GM23338 (cell line): ENCODE data around the gene NGFR. TPM values are rescaled to one million over a fixed set of nuclear protein-coding genes. Genes with fewer than 3 reads are reported as not detected.

ENCODE experiments used
- ATAC-seq: fragments of 200-7000 bp; cut with Tn5 transposase; 3 replicates; pipeline ENCODE4 v1.9.1; 2020
- DNase-seq: peaks from one replicate; pipeline ENCODE4 v3.0.0-alpha.2; 2015; ENCODE audit warnings: low spot score
- H2AFZ ChIP-seq: fragments of 200-600 bp; sonication (generic); 2 replicates; pipeline ENCODE4 v1.8.0; 2016; ENCODE audit warnings: antibody characterized with exemption, mild to moderate bottlenecking, moderate library complexity
- H3F3A ChIP-seq: fragments of 200-600 bp; sonication (generic); replicated peaks from 2 replicates; pipeline ENCODE4 v1.8.0; 2017; ENCODE audit warnings: antibody characterized with exemption, mixed run types, low read depth
- H3K27ac ChIP-seq: fragments of 200-600 bp; sonication (generic); 2 replicates; pipeline ENCODE4 v1.6.1; 2016; ENCODE audit warnings: low read depth
- H3K27me3 ChIP-seq: fragments of 200-600 bp; sonication (generic); 2 replicates; pipeline ENCODE4 v1.8.0; 2016; ENCODE audit warnings: mild to moderate bottlenecking, mixed run types, moderate library complexity; ENCODE audit not compliant: insufficient read depth
- H3K36me3 ChIP-seq: fragments of 200-600 bp; sonication (generic); 2 replicates; pipeline ENCODE4 v1.8.0; 2016; ENCODE audit warnings: mild to moderate bottlenecking; ENCODE audit not compliant: insufficient read depth
- H3K4me1 ChIP-seq: fragments of 200-600 bp; sonication (generic); 2 replicates; pipeline ENCODE4 v1.8.0; 2016; ENCODE audit warnings: mild to moderate bottlenecking, moderate library complexity; ENCODE audit not compliant: insufficient read depth
- H3K4me2 ChIP-seq: fragments of 200-600 bp; sonication (generic); 2 replicates; pipeline ENCODE4 v1.7.1; 2017; ENCODE audit warnings: mixed run types
- H3K4me3 ChIP-seq: fragments of 200-600 bp; sonication (generic); 2 replicates; pipeline ENCODE4 v1.6.1; 2016; ENCODE audit warnings: mixed run types
- H3K79me2 ChIP-seq: fragments of 200-600 bp; sonication (generic); replicated peaks from 2 replicates; pipeline ENCODE4 v1.8.0; 2017; ENCODE audit warnings: mild to moderate bottlenecking; ENCODE audit not compliant: insufficient read depth
- H3K9me2 ChIP-seq: fragments of 200-600 bp; sonication (generic); 2 replicates; pipeline ENCODE4 v1.8.0; 2017; ENCODE audit not compliant: insufficient read depth
- H4K20me1 ChIP-seq: fragments of 200-600 bp; sonication (generic); replicated peaks from 2 replicates; pipeline ENCODE4 v1.8.0; 2017; ENCODE audit warnings: mild to moderate bottlenecking; ENCODE audit not compliant: insufficient read depth
- H3K27ac Mint-ChIP-seq: 2 replicates; pipeline ENCODE4 v1.8.0; 2020; ENCODE audit warnings: inconsistent platforms, mild to moderate bottlenecking, moderate library complexity, mixed read lengths
- H3K27me3 Mint-ChIP-seq: 3 replicates; pipeline ENCODE4 v1.8.0; 2022; ENCODE audit warnings: low read depth, mild to moderate bottlenecking, moderate library complexity, mixed read lengths, inconsistent platforms; ENCODE audit not compliant: insufficient read depth, poor library complexity
- H3K36me3 Mint-ChIP-seq: 3 replicates; pipeline ENCODE4 v1.8.0; 2021; ENCODE audit warnings: low read depth, mild to moderate bottlenecking, inconsistent platforms, moderate library complexity, mixed read lengths
- H3K4me1 Mint-ChIP-seq: 3 replicates; pipeline ENCODE4 v1.8.0; 2020; ENCODE audit warnings: mild to moderate bottlenecking, inconsistent platforms, mixed read lengths
- H3K4me3 Mint-ChIP-seq: 3 replicates; pipeline ENCODE4 v1.8.0; 2021; ENCODE audit warnings: moderate library complexity, mild to moderate bottlenecking, inconsistent platforms, mixed read lengths
- H3K9me3 Mint-ChIP-seq: 3 replicates; pipeline ENCODE4 v1.8.0; 2020; ENCODE audit warnings: moderate library complexity, mild to moderate bottlenecking, inconsistent platforms, mixed read lengths
- CREB1 ChIP-seq: fragments of 250-450 bp; sonication (Bioruptor Pico); IDR thresholded peaks from 2 replicates; pipeline ENCODE4 v1.5.0; 2020; ENCODE audit warnings: low read depth, mild to moderate bottlenecking, moderate library complexity
- CTCF ChIP-seq, 2 experiments: fragments of 200-600 bp in 1 of 2; sonication (generic) in 1 of 2; conservative IDR thresholded peaks; 2 replicates each; pipeline versions ENCODE4 v1.5.1 to v1.6.1; 2016 to 2017; ENCODE audit warnings: antibody characterized with exemption in 2 of 2, low read depth in 2 of 2, mild to moderate bottlenecking in 2 of 2, moderate library complexity in 1 of 2
- ETS1 ChIP-seq: IDR thresholded peaks from 2 replicates; pipeline ENCODE4 v1.6.1; 2016; ENCODE audit warnings: antibody characterized with exemption
- EZH2 ChIP-seq: fragments of 200-600 bp; sonication (generic); IDR thresholded peaks from one replicate; pipeline ENCODE4 v1.8.0; 2017; ENCODE audit warnings: antibody characterized with exemption, mild to moderate bottlenecking, low read depth; ENCODE audit not compliant: unreplicated experiment
- EZH2phosphoT487 ChIP-seq: fragments of 200-600 bp; sonication (generic); IDR thresholded peaks from one replicate; pipeline ENCODE4 v1.8.1; 2018; ENCODE audit warnings: antibody characterized with exemption; ENCODE audit not compliant: unreplicated experiment
- JUNB ChIP-seq: IDR thresholded peaks from one replicate; pipeline ENCODE4 v1.6.1; 2016; ENCODE audit warnings: antibody characterized with exemption; ENCODE audit not compliant: unreplicated experiment
- NANOG ChIP-seq: IDR thresholded peaks from 2 replicates; pipeline ENCODE4 v1.6.1; 2016; ENCODE audit warnings: antibody characterized with exemption, borderline replicate concordance
- POLR2AphosphoS5 ChIP-seq: IDR thresholded peaks from 2 replicates; pipeline ENCODE4 v1.6.1; 2016; ENCODE audit warnings: antibody characterized with exemption, low read depth
- REST ChIP-seq: IDR thresholded peaks from one replicate; pipeline ENCODE4 v1.6.1; 2018; ENCODE audit warnings: antibody characterized with exemption; ENCODE audit not compliant: unreplicated experiment
- STAT1 ChIP-seq: IDR thresholded peaks from one replicate; pipeline ENCODE4 v1.6.1; 2016; ENCODE audit warnings: antibody characterized with exemption; ENCODE audit not compliant: unreplicated experiment
- ZNF114 ChIP-seq: fragments of 250-450 bp; sonication (Bioruptor Pico); IDR thresholded peaks from 2 replicates; pipeline ENCODE4 v1.5.0; 2020; ENCODE audit warnings: mild to moderate bottlenecking, moderate library complexity
- ZNF331 ChIP-seq: fragments of 250-450 bp; sonication (Bioruptor Pico); IDR thresholded peaks from 2 replicates; pipeline ENCODE4 v1.5.0; 2020; ENCODE audit warnings: low read depth, mild to moderate bottlenecking, moderate library complexity
- ZNF462 ChIP-seq: fragments of 250-450 bp; sonication (Bioruptor Pico); IDR thresholded peaks from 2 replicates; pipeline ENCODE4 v1.5.0; 2020; ENCODE audit warnings: mild to moderate bottlenecking, moderate library complexity
- polyA plus RNA-seq: library from polyadenylated mRNA; unstranded; fragments of >200 nt; fragmentation: Nextera tagmentation; extraction: Ambion mirVana; gene quantifications from 2 replicates; pipeline ENCODE4 v1.2.1, GENCODE V29; 2016
- total RNA-seq: library from RNA; depleted of rRNA; stranded (reverse); fragments of >200 nt; shearing (Covaris generic); gene quantifications from 2 replicates; pipeline ENCODE4 v1.2.3, GENCODE V29; 2014

Gene NGFR
- total and polyA plus RNA-seq, 2 experiments from 2014 or later, result 2.8 to 6.9 TPM

- TF ChIP-seq ZNF331 (CRISPR knock-in tag), result no peak
- TF ChIP-seq EZH2phosphoT487, result no peak
- TF ChIP-seq STAT1, result no peak
- no peak for TF ChIP-seq ETS1
- no peak for TF ChIP-seq ZNF114 (CRISPR knock-in tag)
- TF ChIP-seq REST, result no peak
- no peak for TF ChIP-seq CTCF (conservative IDR thresholded peaks at IDR 0.05; ENCODE audit: low read depth in 2 of 2)
- TF ChIP-seq CREB1 (CRISPR knock-in tag), result no peak
- no peak for TF ChIP-seq NANOG
- TF ChIP-seq ZNF462, result no peak
- TF ChIP-seq POLR2AphosphoS5, result no peak
- TF ChIP-seq JUNB, result no peak
- TF ChIP-seq EZH2, result no peak
- no peaks in the 10 kb centered on the region for H3K27me3 ChIP-seq
- H3K4me3 Mint-ChIP-seq, result no peak overlapping the region
These were observed 26.0 kb downstream of the NGFR start for GRCh38 chr17:49521088-49521450.

More at GRCh38 chr17:49521088-49521450, 26.0 kb downstream of the NGFR start:
- H3F3A ChIP-seq, result no peaks in the 10 kb centered on the region
- H3K36me3 ChIP-seq, result no peaks in the 10 kb centered on the region
- no peak for DNase-seq
- peaks cover 7% of the 10 kb centered on the region for H3K4me1 Mint-ChIP-seq
- no peak overlapping the region for H3K27ac ChIP-seq
- peaks cover 14% of the 10 kb centered on the region for H3K27me3 Mint-ChIP-seq
- no peaks in the 10 kb centered on the region for H4K20me1 ChIP-seq
- H3K4me1 ChIP-seq, result 0 out of 2 replicates have a peak, but pooled peaks cover 2% of the 10 kb centered on the region
- H3K9me2 ChIP-seq, result no peaks in the 10 kb centered on the region
- H3K27ac Mint-ChIP-seq, result no peak overlapping the region; the same call in 1 of the 2 replicates
- H3K9me3 Mint-ChIP-seq, result no peaks in the 10 kb centered on the region
- no peak overlapping the region for H3K4me3 ChIP-seq
- H3K4me2 ChIP-seq, result no peak overlapping the region
- no peaks in the 10 kb centered on the region for H3K36me3 Mint-ChIP-seq
- no peaks in the 10 kb centered on the region for H3K79me2 ChIP-seq
- ATAC-seq, result no peak
- no peak overlapping the region for H2AFZ ChIP-seq
